OCI-LY3 (cell line): ENCODE measurements around the gene FKRP.
"Not testable (repeated sequence)": the region's sequence is repeated elsewhere in the genome, so short reads cannot be mapped to it uniquely, and the experiment has no call there.

Experiments used
- H2AFZ ChIP-seq: fragments of 200-600, 300-600 bp; shearing (Covaris generic); 2 replicates; pipeline ENCODE4 v1.6.0; 2014; ENCODE audit warnings: antibody characterized with exemption, low read depth, low read length
- H3K27ac ChIP-seq: fragments of 200-600, 300-600 bp; sonication (generic); 2 replicates; pipeline ENCODE4 v1.5.1; 2014; ENCODE audit warnings: mild to moderate bottlenecking, low read length, moderate library complexity, mixed read lengths
- H3K27me3 ChIP-seq: fragments of 200-600, 300-600 bp; sonication (generic); 2 replicates; pipeline ENCODE4 v1.6.1; 2014; ENCODE audit warnings: low read depth, low read length, mixed read lengths
- H3K36me3 ChIP-seq: fragments of 200-600, 300-600 bp; sonication (generic); replicated peaks from 2 replicates; pipeline ENCODE3; 2014; ENCODE audit warnings: low read depth, low read length, mixed read lengths
- H3K4me1 ChIP-seq: fragments of 300-600, 200-600 bp; sonication (generic); 2 replicates; pipeline ENCODE4 v1.6.1; 2014; ENCODE audit warnings: low read length, mixed read lengths
- H3K4me2 ChIP-seq: fragments of 200-600, 300-600 bp; sonication (generic); 2 replicates; pipeline ENCODE4 v1.6.1; 2014; ENCODE audit warnings: low read length, mixed read lengths
- H3K4me3 ChIP-seq: fragments of 300-600, 200-600 bp; sonication (generic); 2 replicates; pipeline ENCODE4 v1.5.1; 2014; ENCODE audit warnings: antibody characterized with exemption, mild to moderate bottlenecking, low read length, moderate library complexity
- H3K79me2 ChIP-seq: fragments of 300-600, 200-600 bp; shearing (Covaris generic); 2 replicates; pipeline ENCODE4 v1.6.1; 2014; ENCODE audit warnings: mild to moderate bottlenecking, low read length, mixed read lengths
- H3K9ac ChIP-seq: fragments of 300-600, 200-600 bp; shearing (Covaris generic); 2 replicates; pipeline ENCODE4 v1.6.0; 2014; ENCODE audit warnings: mild to moderate bottlenecking, low read length, moderate library complexity
- H3K9me3 ChIP-seq: fragments of 200-600, 300-600 bp; shearing (Covaris generic); 2 replicates; pipeline ENCODE4 v1.6.1; 2014; ENCODE audit warnings: low read length, mixed read lengths; ENCODE audit not compliant: insufficient read depth
- H4K20me1 ChIP-seq: fragments of 200-600, 300-600 bp; sonication (generic); 2 replicates; pipeline ENCODE4 v1.6.1; 2016; ENCODE audit warnings: low read length, mixed read lengths; ENCODE audit not compliant: insufficient read depth
- EZH2phosphoT487 ChIP-seq: fragments of 200-600 bp; shearing (Covaris generic); IDR thresholded peaks from 2 replicates; pipeline ENCODE4 v1.6.1; 2018; ENCODE audit warnings: antibody characterized with exemption, mixed run types, low read depth
- TF ChIP-seq, protein P1 (sequence below): fragments of 200-600, 300-600 bp; sonication (generic); IDR thresholded peaks from 2 replicates; pipeline ENCODE4 v1.5.1; 2014; ENCODE audit warnings: antibody characterized with exemption, low read length, low read depth

Gene FKRP

DNA sequence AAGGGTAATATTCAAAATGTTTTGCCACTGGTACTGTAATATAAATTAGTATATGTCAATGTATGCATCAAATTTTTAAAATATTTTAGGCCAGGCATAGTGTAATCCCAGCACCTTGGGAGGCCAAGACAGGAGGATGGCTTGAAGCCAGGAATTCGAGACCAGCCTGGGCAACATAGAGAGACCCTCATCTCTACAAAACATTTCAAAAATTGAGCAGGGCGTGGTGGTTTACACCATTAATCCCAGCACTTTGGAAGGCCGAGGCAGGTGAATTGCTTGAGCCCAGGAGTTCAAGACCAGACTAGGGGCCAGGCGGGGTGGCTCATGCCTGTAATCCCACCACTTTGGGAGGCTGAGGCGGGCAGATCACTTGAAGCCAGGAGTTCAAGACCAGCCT is 14.5 kb downstream of the FKRP start:
- Histone ChIP-seq H4K20me1 (no peaks in the 10 kb centered on the region), H3K9ac (no peak overlapping the region), H3K36me3 (peaks cover 6% of the 10 kb centered on the region), H3K4me2 (no peak overlapping the region), H2AFZ (no peak overlapping the region), H3K27ac (no peak overlapping the region), H3K79me2 (no peaks in the 10 kb centered on the region), H3K27me3 (no peaks in the 10 kb centered on the region), H3K4me3 (no peak overlapping the region), H3K4me1 (peaks cover under 1% of the 10 kb centered on the region; the same call in 1 of the 2 replicates), H3K9me3 (no peaks in the 10 kb centered on the region)
- no peak for TF ChIP-seq EZH2phosphoT487
- TF ChIP-seq, protein P1, sequence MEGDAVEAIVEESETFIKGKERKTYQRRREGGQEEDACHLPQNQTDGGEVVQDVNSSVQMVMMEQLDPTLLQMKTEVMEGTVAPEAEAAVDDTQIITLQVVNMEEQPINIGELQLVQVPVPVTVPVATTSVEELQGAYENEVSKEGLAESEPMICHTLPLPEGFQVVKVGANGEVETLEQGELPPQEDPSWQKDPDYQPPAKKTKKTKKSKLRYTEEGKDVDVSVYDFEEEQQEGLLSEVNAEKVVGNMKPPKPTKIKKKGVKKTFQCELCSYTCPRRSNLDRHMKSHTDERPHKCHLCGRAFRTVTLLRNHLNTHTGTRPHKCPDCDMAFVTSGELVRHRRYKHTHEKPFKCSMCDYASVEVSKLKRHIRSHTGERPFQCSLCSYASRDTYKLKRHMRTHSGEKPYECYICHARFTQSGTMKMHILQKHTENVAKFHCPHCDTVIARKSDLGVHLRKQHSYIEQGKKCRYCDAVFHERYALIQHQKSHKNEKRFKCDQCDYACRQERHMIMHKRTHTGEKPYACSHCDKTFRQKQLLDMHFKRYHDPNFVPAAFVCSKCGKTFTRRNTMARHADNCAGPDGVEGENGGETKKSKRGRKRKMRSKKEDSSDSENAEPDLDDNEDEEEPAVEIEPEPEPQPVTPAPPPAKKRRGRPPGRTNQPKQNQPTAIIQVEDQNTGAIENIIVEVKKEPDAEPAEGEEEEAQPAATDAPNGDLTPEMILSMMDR = no peak

DNA sequence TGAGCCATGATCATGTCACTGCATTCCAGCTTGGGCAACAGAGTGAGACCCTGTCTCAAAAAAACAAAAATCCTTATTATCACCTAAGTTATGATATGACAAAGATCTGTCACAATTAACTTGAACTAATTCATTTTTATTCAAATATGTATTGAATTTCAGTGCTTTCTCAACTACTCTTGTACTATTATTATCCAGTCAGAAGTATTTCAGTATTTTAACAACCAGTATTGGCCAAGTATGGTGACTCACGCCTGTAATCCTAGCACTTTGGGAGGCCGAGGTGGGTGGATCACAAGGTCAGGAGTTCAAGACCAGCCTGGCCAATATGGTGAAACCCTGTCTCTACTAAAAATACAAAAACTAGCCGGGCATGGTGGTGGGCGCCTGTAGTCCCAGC is 15.0 kb downstream of the FKRP start:
- H3K79me2 ChIP-seq, H3K4me1 ChIP-seq, H3K4me2 ChIP-seq, H3K4me3 ChIP-seq, H3K9ac ChIP-seq, H3K36me3 ChIP-seq, H3K9me3 ChIP-seq, H2AFZ ChIP-seq, H3K27ac ChIP-seq, H4K20me1 ChIP-seq, H3K27me3 ChIP-seq: not testable (repeated sequence)

DNA sequence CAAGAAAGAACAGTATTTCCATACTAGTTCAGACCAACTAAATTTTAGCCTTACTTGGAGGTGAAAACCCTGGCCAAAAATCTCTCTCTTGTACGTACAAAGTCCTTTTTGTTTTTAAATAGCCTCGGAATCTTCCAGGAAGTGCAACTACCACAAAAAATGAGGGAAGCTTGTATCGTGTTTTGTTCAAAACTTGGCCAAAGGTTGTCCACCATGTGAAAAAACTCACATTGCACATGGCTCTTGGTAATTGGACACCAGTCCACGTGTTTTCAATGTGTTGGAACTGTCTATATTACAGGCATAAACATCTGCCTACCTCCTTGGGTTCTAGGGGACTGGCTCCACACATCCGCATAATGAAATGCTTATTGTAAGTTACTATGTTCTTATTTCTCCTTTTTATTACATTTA is 15.6 kb downstream of the FKRP start:
- TF ChIP-seq EZH2phosphoT487 = no peak
- TF ChIP-seq, protein P1 = no peak
- H2AFZ ChIP-seq = no peak overlapping the region
- H3K4me3 ChIP-seq = no peak overlapping the region
- no peaks in the 10 kb centered on the region for H3K9me3 ChIP-seq
- H3K9ac ChIP-seq = no peak overlapping the region
- no peaks in the 10 kb centered on the region for H4K20me1 ChIP-seq
- no peaks in the 10 kb centered on the region; the same call in 1 of the 2 replicates for H3K4me1 ChIP-seq
- no peak overlapping the region for H3K27ac ChIP-seq
- peaks cover 3% of the 10 kb centered on the region for H3K36me3 ChIP-seq
- no peak overlapping the region for H3K4me2 ChIP-seq
- H3K79me2 ChIP-seq = no peaks in the 10 kb centered on the region
- no peaks in the 10 kb centered on the region for H3K27me3 ChIP-seq

DNA sequence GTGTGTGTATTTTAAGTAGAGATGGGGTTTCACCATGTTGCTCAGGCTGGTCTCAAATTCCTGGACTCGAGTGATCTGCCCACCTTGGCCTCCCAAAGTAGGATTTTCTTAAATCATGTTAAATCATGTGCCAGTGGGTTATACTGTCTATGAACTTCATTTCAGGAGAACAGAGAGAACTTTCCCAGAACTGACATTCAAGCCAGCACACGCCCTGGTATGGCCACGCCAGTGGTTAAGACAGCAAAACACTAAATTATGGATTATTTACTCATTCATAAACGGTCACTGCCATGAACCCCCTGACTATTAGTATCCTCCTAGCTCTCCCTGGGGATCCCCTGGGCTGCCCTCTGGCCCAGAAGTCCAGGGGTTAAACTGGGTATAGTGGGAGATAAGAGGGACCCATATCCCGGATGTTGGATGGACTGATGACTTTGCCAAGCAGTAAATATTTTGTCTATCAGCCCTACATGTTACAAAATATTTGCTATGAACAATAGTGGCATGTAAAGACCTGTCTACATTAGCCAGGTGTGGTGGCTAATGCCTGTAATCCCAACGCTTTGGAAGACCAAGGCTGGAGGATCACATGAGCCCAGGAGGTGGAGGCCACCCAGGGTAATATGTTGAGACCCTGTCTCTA is 16.5 kb downstream of the FKRP start:
- Histone ChIP-seq H3K9me3 (no peaks in the 10 kb centered on the region), H3K27ac (no peak overlapping the region), H3K4me3 (no peak overlapping the region), H3K36me3 (no peaks in the 10 kb centered on the region), H3K27me3 (no peaks in the 10 kb centered on the region), H4K20me1 (no peaks in the 10 kb centered on the region), H3K4me1 (no peaks in the 10 kb centered on the region; the same call in 1 of the 2 replicates), H3K9ac (no peak overlapping the region), H3K79me2 (no peaks in the 10 kb centered on the region), H3K4me2 (no peak overlapping the region), H2AFZ (no peak overlapping the region)
- TF ChIP-seq EZH2phosphoT487 = no peak
- TF ChIP-seq, protein P1 = no peak
